IPS-15b (cell line): ENCODE results near the gene BROX.
A peak's percentile ranks its signal among the peaks of the same experiment; 100 is the strongest.

Source experiments
- H3K27me3 ChIP-seq: one replicate; pipeline ENCODE4 v1.6.1; 2013; ENCODE audit warnings: low read length; ENCODE audit not compliant: control insufficient read depth, insufficient read depth
- H3K36me3 ChIP-seq: one replicate; pipeline ENCODE4 v1.6.1; 2013; ENCODE audit warnings: low read length; ENCODE audit not compliant: control insufficient read depth, insufficient read depth
- H3K4me1 ChIP-seq: one replicate; pipeline ENCODE4 v1.6.1; 2013; ENCODE audit warnings: mild to moderate bottlenecking, low read length; ENCODE audit not compliant: control insufficient read depth, insufficient read depth
- H3K4me3 ChIP-seq: one replicate; pipeline ENCODE4 v1.5.1; 2013; ENCODE audit warnings: low read depth, low read length
- H3K9ac ChIP-seq: one replicate; pipeline ENCODE4 v1.6.1; 2013; ENCODE audit warnings: low read depth, mild to moderate bottlenecking, low read length
- H3K9me3 ChIP-seq: one replicate; pipeline ENCODE4 v1.6.1; 2013; ENCODE audit warnings: mild to moderate bottlenecking, low read length; ENCODE audit not compliant: control insufficient read depth, insufficient read depth

The BROX gene

DNA sequence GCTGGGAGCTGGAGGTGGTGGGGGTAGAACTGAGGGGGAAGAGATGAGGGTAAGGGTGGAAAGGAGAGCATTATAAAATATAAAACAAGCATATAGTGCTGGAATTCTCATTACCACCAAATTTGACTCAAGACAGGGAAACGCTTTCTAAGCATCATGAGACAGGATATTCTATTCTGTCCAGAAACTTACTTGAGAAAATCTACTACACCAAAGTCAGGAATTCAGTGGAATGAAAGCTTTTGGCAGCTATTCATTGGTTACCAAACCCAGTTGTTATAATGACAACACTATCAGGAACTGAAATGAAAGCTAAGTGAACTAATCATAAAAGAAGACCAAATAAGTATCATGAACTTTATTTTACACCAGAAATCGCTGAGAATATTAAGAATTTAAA, 14.5 kb upstream of the BROX start:
- no peaks in the 10 kb centered on the region for H3K4me1 ChIP-seq
- no peaks in the 10 kb centered on the region for H3K9me3 ChIP-seq
- peaks cover 12% of the 10 kb centered on the region for H3K36me3 ChIP-seq
- H3K9ac ChIP-seq = no peak overlapping the region
- no peaks in the 10 kb centered on the region for H3K27me3 ChIP-seq
- no peak overlapping the region for H3K4me3 ChIP-seq

DNA sequence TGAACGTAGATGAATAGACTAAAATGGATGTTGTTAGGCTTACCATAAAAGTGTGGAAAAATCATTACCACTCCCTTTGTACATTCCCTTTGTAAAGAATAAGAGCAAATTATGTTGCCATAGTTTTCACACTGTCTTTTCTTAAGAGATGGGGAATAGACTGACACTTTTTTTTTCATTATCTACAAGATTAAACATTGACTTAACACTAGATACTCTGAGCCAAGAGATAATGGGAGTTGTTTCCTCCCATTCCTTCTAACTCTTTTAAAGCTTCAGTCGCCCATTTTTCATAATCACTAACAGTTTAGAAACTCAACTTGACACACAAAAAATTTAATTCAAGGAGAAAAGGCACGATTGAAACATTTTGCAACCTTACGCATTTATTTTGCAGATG, 10.2 kb upstream of the BROX start:
- no peak overlapping the region for H3K9ac ChIP-seq
- H3K36me3 ChIP-seq = peaks cover 12% of the 10 kb centered on the region
- no peaks in the 10 kb centered on the region for H3K9me3 ChIP-seq
- H3K4me3 ChIP-seq = no peak overlapping the region
- H3K4me1 ChIP-seq = no peaks in the 10 kb centered on the region
- H3K27me3 ChIP-seq = no peaks in the 10 kb centered on the region

DNA sequence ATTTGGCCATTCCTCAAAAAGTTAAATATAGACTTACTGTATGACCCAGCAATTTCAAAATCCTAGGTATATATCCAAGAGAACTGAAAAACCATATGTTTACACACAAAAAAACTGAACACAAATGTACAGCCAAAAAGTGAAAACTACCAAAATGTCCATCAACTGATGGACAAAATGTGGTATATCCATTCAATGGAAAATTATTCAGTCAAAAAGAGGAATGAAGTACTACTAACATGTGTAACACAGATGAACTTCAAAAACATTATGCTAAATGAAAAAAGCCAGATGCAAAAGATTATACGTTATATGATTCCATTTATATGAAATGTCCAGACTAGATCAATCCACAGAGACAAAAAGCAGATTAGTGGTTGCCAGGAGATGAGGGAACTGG, 8.1 kb upstream of the BROX start:
- Histone ChIP-seq H3K4me3 (no peak overlapping the region), H3K36me3 (peaks cover 12% of the 10 kb centered on the region), H3K27me3 (no peaks in the 10 kb centered on the region), H3K4me1 (no peaks in the 10 kb centered on the region), H3K9ac (no peak overlapping the region), H3K9me3 (no peaks in the 10 kb centered on the region)

DNA sequence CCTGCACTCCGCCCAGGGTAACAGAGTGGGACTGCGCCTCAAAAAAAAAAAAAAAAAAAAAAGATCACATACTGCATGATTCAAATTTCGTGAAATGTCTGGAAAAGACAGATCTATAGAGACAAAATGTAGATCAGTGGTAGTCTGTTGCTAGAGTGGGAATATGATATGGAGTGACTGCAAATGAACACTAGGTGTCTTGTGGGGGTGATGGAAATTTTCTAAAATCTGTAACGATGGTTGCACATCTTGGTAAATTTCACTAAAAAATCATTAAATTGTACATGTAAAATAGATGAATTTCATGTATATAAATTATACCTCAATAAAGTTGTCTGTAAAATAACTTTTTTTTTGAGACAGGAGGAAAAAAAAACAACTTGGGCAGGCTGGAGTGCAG, 5.5 kb upstream of the BROX start:
- Histone ChIP-seq H3K4me1 (no peaks in the 10 kb centered on the region), H3K4me3 (no peak overlapping the region), H3K27me3 (no peaks in the 10 kb centered on the region), H3K9ac (no peak overlapping the region), H3K36me3 (peaks cover 7% of the 10 kb centered on the region), H3K9me3 (no peaks in the 10 kb centered on the region)

DNA sequence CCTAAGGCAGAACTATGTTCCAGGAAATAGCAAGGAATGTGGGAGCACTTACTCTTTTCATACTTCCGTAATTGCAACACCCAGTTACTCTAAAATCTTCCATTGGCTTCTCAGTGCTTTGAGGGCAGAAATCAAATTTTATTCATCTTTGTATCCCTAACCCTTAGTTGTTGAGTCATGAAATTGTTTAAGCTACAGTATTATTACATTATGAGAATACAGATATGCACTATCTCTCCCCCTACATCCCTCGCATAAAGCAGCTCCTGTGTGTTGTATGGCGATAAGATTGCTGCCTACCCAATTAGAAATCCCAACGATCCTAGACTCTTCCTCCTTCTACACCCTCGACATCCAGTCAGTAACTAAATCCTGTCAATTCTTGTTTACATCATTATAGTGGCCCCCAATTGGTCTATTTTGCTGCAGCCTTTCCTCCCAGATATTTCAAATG, 2.6 kb upstream of the BROX start:
- Histone ChIP-seq H3K27me3 (no peaks in the 10 kb centered on the region), H3K4me3 (no peak overlapping the region), H3K36me3 (no peaks in the 10 kb centered on the region), H3K9me3 (no peaks in the 10 kb centered on the region), H3K9ac (no peak overlapping the region), H3K4me1 (no peaks in the 10 kb centered on the region)

DNA sequence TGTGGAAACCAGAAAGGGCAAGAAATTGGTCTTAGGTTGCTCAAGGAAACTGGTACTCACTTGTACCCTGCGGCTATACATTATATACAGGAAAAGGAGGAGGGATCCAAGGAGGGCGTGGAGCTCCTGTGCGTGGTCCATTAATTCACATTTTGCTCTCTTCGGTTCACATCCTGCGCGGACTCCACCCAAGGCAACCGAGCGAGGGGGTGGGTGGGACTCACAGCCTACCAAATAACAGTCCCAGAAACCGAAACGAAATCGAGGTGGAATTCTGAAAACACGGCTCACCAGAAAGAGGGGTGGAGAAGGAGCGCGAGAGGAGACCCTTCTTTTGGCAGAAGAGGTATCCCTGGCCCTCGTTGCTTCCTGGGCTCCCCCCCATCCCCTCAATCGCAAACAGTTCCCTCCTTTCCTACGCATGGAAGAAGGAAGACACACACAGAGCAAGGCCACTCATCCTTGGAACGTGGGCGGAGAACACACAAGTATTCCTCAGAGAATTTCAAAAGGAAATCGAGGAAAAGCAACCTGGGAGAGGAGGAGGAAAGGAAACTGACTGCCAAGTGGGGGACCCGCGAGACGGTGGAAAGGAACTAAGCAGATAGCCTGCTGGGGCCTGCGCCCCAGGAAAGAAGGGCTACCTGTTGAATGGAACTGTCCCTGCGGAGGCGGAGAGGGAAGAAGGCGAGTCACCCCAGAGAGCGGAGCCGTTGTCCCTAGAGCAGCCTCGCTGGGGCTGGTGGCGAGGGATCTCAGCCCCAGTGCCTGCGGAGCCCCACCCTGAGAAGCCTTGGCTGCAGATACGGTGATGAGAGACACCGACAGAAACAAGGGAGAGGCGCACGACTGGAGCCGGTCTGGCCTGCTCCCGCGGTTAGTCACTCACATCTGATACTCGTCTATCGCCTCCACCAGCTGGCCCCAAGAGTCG, 778 bp upstream of the BROX start:
- H3K36me3 ChIP-seq = no peaks in the 10 kb centered on the region
- H3K4me1 ChIP-seq = no peaks in the 10 kb centered on the region
- no peaks in the 10 kb centered on the region for H3K27me3 ChIP-seq
- H3K9ac ChIP-seq = peak overlapping the region; percentile 73
- peak overlapping the region; percentile 98 for H3K4me3 ChIP-seq
- H3K9me3 ChIP-seq = no peaks in the 10 kb centered on the region

DNA sequence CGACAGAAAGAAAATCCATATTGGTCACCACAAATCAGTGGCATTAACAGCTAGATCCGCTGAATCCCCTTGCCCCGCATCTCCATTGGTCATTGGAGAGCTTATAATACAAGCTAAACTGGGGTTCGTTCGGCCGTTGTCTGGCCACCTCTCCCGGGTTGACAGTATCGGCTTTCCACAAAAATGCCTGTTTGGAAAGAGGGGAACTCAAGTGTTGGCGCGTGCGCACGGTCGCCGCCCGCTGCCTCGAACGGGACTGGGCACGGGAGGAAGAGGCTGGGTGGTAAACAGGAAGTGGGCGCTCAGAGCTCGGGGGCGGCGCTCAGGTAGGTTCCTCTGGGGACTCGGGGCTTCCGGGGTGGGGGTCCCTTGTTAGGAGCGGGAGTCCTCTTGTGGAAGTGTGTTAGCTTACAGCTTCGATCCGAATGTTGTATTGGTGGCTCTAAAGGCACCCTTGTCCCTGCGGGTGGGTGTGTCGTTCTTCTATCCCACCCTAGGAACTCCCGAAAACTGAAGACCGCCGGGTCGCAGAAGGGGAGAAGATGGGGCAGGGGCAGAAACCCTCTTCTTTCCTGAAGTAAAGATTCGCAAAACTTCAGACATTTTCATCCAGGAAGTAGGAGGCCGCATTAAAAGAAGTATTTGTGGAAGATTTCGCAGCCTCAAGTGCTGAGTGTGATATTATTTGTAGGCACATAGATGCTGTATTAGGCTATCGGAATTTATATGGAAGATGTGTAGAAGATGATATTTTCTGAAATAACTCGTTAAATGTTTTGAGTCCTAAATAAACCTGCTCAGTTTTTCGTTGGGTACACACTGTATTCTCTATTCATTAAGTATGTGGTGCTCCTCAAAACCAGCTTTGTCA, 962 bp downstream of the BROX start:
- H3K9ac ChIP-seq = peak overlapping the region; percentile 99
- no peaks in the 10 kb centered on the region for H3K9me3 ChIP-seq
- H3K4me3 ChIP-seq = peak overlapping the region; percentile 93
- no peaks in the 10 kb centered on the region for H3K36me3 ChIP-seq
- no peaks in the 10 kb centered on the region for H3K27me3 ChIP-seq
- H3K4me1 ChIP-seq = no peaks in the 10 kb centered on the region

DNA sequence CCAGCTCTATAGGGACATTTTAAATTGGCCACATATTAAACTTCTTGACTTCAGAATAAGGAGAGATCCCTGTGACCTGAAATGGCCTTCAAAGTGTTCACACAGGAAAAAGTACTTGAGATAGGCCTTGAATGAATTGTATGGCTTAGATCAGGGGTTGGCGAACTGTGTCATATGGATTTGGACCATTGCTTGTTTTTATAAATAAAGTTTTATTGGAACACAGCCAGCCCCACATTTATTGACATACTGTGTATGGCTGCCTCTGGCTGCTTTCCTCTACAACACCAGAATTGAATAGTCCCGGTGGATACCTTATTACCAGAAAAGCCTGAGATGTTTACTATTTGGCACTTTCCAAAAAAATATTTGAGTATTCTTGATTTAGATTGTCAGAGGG, 4.0 kb downstream of the BROX start:
- Histone ChIP-seq H3K36me3 (peaks cover 5% of the 10 kb centered on the region), H3K9ac (no peak overlapping the region)

DNA sequence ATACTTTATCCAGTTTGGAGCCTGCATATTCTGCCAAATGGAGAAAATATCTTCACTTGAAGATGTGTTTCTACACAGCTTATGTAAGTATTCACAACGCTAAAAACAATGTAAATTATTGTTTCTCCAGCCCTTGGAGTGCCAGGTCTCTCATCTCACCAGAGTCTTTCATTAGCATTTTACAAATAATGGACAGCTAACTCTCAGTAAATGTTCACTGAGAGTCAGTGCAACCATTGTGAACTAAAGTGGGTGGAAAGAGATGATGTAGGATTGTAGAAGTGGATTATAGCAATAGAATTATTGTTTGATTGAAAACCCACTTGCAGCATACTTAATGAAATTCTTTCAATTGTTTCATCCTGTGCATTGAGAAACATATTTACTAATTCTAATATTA, 16.4 kb downstream of the BROX start:
- H3K9me3 ChIP-seq = no peaks in the 10 kb centered on the region
- H3K27me3 ChIP-seq = no peaks in the 10 kb centered on the region
- H3K4me3 ChIP-seq = no peak overlapping the region
- no peaks in the 10 kb centered on the region for H3K4me1 ChIP-seq
- no peak overlapping the region for H3K9ac ChIP-seq
- H3K36me3 ChIP-seq = peaks cover 8% of the 10 kb centered on the region

More for the DNA sequence above, 4.0 kb downstream of the BROX start:
- Histone ChIP-seq H3K9me3 (no peaks in the 10 kb centered on the region), H3K4me1 (no peaks in the 10 kb centered on the region), H3K4me3 (no peak overlapping the region), H3K27me3 (no peaks in the 10 kb centered on the region)

DNA sequence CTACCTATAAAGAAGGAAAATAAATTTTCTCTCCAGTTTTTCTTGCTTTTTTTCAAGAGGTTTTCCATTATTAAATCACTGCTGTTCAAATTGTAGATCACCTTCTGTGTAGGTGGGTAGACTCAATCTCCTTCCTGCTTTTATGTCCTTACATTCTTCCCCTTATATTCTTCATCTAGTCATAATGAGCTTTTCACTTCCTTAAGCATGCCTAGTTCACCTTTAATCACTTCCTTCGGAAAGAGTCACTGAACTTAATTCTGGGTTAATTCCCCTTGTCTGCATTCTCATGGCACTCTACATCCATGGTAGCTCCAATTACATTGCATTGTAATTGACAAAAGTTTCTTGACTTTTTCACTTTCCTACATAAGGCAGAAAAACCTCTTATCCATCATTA, 18.5 kb downstream of the BROX start:
- Histone ChIP-seq H3K9me3 (no peaks in the 10 kb centered on the region), H3K4me3 (no peak overlapping the region), H3K9ac (no peak overlapping the region), H3K4me1 (peaks cover 4% of the 10 kb centered on the region), H3K27me3 (no peaks in the 10 kb centered on the region), H3K36me3 (peaks cover 5% of the 10 kb centered on the region)

DNA sequence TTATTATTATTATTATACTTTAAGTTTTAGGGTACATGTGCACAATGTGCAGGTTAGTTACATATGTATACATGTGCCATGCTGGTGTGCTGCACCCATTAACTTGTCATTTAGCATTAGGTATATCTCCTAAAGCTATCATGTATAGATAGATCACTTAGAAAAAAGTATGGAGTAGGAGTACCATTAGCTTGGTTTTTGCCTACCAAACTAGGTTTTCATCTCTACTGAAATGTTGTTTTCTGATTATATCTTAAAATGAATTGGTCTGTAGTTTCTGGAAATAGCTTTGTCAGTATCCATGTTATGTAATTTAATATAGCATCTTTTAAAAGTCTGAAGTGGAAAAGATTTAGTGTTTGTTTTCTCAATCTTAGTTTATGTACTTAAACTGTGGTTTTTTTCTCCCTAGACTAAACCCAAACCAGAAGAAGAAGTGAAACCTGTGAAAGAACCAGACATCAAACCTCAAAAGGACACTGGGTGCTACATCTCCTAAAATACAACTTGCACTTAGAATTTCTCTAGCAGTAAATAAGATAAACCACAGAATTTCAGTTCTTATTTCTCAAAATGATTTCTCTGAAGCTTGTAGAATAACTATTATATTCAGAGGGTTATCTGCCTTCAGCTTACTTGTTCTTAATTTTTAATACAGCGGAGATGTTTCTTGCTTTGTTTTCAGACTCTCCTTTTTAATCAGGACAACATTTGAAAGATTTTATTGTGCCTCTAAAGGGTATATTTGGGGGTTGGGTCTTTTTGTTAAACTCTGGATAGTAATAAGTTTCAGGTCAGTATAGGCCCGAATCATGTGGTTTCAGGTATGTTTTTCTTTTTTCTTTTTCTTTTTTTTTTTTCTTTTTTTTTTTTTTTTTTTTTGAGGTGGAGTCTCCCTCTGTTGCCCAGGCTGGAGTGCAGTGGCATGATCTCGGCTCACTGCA, 20.1 kb downstream of the BROX start:
- no peaks in the 10 kb centered on the region for H3K27me3 ChIP-seq
- peaks cover 3% of the 10 kb centered on the region for H3K36me3 ChIP-seq
- H3K4me1 ChIP-seq = peaks cover 15% of the 10 kb centered on the region
- no peak overlapping the region for H3K9ac ChIP-seq
- no peak overlapping the region for H3K4me3 ChIP-seq
- no peaks in the 10 kb centered on the region for H3K9me3 ChIP-seq
